ENCODE measurements around the gene CCDC148.

DNA sequence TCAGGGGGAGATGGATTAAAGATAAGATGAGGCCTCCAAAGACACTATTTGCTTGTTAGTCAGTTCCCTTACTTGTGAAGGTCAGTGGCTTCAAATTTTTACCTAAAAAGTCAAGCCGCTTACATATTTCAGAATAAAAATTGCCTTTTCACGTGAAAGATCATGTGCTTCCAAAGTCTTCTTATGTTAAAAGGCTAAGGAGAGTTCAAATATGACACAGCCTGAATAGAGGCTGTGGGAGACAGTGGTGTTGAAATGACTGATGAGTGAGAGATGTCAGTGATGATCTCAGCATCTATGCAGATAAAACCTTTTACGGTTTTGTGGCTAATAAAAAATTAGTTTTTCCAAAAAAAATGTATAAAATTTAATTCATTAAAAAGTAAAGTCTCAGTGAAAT is 314.4 kb downstream of the CCDC148 start:
- TF ChIP-seq, protein P1, sequence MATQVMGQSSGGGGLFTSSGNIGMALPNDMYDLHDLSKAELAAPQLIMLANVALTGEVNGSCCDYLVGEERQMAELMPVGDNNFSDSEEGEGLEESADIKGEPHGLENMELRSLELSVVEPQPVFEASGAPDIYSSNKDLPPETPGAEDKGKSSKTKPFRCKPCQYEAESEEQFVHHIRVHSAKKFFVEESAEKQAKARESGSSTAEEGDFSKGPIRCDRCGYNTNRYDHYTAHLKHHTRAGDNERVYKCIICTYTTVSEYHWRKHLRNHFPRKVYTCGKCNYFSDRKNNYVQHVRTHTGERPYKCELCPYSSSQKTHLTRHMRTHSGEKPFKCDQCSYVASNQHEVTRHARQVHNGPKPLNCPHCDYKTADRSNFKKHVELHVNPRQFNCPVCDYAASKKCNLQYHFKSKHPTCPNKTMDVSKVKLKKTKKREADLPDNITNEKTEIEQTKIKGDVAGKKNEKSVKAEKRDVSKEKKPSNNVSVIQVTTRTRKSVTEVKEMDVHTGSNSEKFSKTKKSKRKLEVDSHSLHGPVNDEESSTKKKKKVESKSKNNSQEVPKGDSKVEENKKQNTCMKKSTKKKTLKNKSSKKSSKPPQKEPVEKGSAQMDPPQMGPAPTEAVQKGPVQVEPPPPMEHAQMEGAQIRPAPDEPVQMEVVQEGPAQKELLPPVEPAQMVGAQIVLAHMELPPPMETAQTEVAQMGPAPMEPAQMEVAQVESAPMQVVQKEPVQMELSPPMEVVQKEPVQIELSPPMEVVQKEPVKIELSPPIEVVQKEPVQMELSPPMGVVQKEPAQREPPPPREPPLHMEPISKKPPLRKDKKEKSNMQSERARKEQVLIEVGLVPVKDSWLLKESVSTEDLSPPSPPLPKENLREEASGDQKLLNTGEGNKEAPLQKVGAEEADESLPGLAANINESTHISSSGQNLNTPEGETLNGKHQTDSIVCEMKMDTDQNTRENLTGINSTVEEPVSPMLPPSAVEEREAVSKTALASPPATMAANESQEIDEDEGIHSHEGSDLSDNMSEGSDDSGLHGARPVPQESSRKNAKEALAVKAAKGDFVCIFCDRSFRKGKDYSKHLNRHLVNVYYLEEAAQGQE (IDR thresholded peaks at IDR 0.05; ENCODE audit: insufficient read depth in 1 of 2, low read depth in 2 of 2, low read length in 2 of 2): no peak
- TF ChIP-seq TAF1 (IDR thresholded peaks at IDR 0.05; ENCODE audit: borderline replicate concordance, insufficient read depth, low read length) (no peak), POLR2AphosphoS5 (IDR thresholded peaks at IDR 0.05; ENCODE audit: low read depth, low read length) (no peak), SIN3A (IDR thresholded peaks at IDR 0.05; ENCODE audit: borderline replicate concordance, insufficient read depth, low read length) (no peak), FOXP2 (optimal IDR thresholded peaks at IDR 0.05; ENCODE audit: borderline replicate concordance, extremely low read depth, extremely low read length, insufficient read depth) (no peak)
